Fibroblast of mammary gland (primary cell): Measurements from ENCODE around the gene PLA2G4F.

ENCODE experiments used
- DNase-seq: peaks from one replicate; pipeline ENCODE4 v3.0.0-alpha.2; 2010; ENCODE audit warnings: low read depth
- H3K4me3 ChIP-seq: 2 replicates; pipeline ENCODE4 v1.5.1; 2011; ENCODE audit warnings: low read depth, mild to moderate bottlenecking, low read length, moderate library complexity; ENCODE audit not compliant: control insufficient read depth
- TF ChIP-seq, protein P1 (sequence below): conservative IDR thresholded peaks from 2 replicates; pipeline ENCODE4 v1.5.1; 2011; ENCODE audit warnings: low read depth, low read length, inconsistent platforms; ENCODE audit not compliant: control insufficient read depth, insufficient read depth

The PLA2G4F gene

DNA sequence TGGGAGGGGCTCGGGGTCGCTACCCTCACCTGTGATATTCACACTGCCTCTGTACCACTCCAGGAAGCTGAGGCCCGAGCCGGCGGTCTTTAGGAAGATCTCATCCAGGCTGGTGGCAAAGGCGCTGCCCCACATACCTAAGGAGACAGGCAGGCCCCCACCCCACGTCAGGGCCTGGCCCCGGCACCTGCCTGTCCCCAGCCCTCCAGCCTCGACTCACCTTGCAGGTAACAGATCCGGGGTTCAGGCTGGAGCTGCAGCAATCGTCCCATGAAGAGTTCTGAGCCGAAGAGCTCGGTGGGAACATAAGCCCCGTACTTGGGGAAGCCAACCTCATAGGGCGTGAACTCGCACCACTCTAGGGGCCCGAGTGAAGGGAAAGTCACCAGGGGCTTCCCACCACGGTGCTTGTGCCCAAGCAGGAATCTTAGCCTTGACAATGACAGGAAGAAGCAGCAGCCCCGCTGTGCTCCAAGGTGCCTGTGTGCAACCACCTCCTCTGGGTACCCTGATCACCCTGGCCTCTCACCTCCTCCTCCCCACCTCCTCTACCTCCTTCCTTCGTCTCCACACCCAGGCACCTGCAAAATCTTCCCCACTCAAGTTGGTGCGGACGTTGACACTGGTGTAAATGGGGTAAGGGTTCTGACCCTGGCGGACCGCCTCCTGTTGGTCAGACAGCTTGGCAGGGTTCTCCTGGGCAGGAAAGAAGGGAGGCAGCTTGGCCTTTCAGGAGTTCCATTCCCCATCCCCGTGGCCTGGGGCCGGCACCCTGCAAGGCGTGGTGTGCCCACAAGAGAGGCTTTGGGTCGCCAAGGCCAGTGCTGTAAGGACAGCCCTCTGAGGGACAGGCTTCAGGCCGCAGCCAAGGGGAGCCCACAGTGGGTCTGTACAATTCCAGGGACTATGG, 10.6 kb downstream of the PLA2G4F start:
- TF ChIP-seq, protein P1, sequence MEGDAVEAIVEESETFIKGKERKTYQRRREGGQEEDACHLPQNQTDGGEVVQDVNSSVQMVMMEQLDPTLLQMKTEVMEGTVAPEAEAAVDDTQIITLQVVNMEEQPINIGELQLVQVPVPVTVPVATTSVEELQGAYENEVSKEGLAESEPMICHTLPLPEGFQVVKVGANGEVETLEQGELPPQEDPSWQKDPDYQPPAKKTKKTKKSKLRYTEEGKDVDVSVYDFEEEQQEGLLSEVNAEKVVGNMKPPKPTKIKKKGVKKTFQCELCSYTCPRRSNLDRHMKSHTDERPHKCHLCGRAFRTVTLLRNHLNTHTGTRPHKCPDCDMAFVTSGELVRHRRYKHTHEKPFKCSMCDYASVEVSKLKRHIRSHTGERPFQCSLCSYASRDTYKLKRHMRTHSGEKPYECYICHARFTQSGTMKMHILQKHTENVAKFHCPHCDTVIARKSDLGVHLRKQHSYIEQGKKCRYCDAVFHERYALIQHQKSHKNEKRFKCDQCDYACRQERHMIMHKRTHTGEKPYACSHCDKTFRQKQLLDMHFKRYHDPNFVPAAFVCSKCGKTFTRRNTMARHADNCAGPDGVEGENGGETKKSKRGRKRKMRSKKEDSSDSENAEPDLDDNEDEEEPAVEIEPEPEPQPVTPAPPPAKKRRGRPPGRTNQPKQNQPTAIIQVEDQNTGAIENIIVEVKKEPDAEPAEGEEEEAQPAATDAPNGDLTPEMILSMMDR: no peak
- H3K4me3 ChIP-seq: no peak overlapping the region
- DNase-seq: no peak

DNA sequence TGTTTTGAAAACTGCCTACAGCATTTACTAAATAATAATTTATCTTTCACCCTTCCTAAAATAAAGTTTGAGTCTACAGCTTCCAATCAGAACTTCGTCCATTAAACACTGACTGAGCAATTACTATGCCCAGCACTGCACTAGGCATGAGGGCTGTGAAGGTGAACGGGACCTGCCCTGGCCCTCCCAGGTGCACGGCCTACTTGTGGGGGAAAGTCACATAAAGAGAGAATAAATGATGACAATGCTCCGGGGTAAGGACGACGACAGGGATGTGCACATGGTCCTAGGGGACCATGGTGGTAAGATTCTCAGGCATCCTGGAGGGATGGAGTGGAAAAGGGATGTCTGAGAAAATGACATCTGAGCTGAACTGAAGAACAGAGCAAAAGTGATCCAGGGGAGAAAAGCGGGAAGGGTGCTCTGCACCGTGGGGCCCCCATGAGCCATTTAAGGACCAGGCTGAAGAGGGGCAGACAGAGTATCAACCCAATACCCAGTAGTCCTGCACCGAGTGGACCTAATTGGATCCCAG, 11.5 kb downstream of the PLA2G4F start:
- TF ChIP-seq, protein P1: no peak
- no peak overlapping the region for H3K4me3 ChIP-seq
- DNase-seq: no peak

- no peak overlapping the region for H3K4me3 ChIP-seq
- no peak for DNase-seq
- TF ChIP-seq, protein P1: no peak
Observed at GRCh38 chr15:42143866-42144625, 12.4 kb downstream of the PLA2G4F start.

DNA sequence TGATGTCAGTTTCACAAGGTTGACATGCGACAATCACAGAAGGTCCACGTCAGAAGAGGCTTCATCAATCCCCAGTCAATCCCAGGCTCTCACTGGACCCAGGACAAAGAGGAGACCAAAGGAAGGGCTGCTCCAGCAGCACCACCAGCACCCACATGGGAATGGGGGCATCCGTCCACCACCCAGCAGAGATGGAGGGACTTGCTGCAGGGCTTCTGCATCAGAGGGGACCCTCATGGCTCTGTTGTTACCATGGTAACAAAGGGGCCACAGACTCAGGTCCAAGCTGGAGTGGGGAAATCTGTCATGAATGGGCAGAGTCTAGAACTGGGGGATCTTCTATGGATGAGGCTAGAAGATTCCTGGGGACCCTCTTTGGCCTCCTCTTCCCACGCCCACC, 13.1 kb downstream of the PLA2G4F start:
- no peak for DNase-seq
- TF ChIP-seq, protein P1: no peak
- H3K4me3 ChIP-seq: no peak overlapping the region

DNA sequence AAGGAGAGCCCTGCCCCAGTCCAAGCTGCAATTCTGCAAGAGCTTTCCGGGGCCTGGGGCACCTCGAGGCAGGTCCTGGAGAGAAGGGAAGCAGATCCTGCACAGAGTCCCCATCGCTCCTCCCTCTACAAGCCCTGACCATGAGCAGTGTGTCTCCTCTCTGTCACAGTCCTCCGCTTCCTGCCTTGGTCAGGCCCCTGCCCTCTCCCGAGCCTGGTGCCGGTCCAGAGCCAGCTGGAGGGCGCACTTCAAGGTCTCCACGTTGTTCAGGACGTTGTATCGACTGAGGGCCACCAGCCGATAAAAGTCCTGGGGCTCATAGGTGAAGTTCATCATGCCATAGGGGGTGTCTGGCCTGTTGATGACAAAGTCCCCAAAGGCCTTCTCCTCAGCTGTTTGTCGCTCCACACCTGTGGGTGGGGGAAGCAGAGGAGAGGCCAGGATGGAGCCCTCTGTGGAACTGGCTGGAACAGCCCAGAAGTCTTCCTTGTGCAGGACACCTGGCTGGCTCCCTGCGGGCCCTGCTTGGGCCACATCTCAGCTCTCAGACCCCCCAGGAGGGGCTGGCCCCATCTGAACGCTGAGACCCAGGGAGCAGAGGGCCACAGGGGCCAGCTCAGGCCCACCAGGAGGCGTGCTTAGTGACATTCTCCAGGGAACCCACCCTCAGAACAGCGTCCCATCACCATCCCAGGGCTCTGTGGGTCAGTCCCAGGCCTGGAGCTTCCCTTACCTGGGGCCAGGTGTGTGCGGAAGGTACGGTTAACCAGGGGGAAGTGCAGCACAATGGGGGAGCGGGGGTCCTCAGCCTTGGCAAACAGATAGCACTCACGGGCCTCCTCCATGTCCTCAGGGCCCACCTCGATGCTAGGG, 14.4 kb downstream of the PLA2G4F start:
- TF ChIP-seq, protein P1: no peak
- no peak overlapping the region for H3K4me3 ChIP-seq
- DNase-seq: no peak

DNA sequence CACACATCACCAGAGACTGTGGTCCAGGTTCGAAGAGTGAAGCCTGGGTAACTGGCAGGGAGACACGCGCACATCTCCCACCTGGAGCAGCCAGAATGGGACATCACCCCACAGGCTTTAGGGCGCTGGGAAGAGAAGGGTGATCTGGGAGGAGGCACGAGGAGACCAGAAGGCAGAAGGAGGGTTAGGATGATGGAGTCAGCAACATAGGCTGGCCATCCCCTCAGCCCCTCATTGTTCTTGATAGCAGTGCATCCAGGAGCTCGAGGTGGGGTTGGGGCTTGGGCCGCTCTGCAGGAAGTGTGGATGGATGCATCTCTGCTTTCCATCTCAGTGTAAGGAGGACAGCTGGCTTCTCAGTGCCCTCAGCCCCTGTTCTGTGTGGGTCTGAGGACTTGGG, 15.2 kb downstream of the PLA2G4F start:
- H3K4me3 ChIP-seq: no peak overlapping the region
- no peak for DNase-seq
- TF ChIP-seq, protein P1: no peak
